ENCODE results near the gene OR6P1.

Gene OR6P1

DNA sequence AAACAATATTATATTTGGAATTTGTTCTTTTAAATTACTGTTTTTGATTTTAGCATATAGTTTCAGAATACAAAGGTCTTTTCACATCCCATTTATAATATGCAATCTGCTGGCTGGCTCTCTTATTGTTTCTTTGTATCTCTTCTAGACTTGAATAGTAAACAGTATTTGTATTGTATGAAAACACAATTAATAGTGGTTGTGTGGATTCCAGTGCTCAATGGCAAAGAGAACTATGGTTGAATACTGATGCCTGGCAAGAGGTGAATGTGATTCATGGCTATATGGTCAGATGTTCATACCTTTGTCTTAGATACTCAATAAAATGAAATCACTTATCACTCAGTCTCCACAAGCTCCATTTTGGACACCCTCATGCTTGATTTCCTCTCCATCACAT lies 53.4 kb downstream of the OR6P1 start:
- DNase-seq (ENCODE audit: low read depth, low spot score) = no peak
